OCI-LY1 (cell line): Measurements from ENCODE around the gene APOBEC2.
"Not testable (repeated sequence)": the region's sequence is repeated elsewhere in the genome, so short reads cannot be mapped to it uniquely, and the experiment has no call there.

Source experiments
- H2AFZ ChIP-seq: fragments of 200-600 bp; sonication (generic), shearing (Covaris generic); 2 replicates; pipeline ENCODE4 v1.6.0; 2014; ENCODE audit warnings: antibody characterized with exemption, mild to moderate bottlenecking, low read length
- H3F3A ChIP-seq: fragments of 200-600 bp; sonication (generic), shearing (Covaris generic); 2 replicates; pipeline ENCODE4 v1.6.0; 2014; ENCODE audit warnings: mild to moderate bottlenecking, antibody characterized with exemption, low read length, moderate library complexity; ENCODE audit not compliant: insufficient read depth
- H3K27ac ChIP-seq: fragments of 200-600 bp; sonication (generic); 2 replicates; pipeline ENCODE4 v1.5.1; 2014; ENCODE audit warnings: low read length, mixed run types, mild to moderate bottlenecking, low read depth; ENCODE audit not compliant: poor library complexity, severe bottlenecking
- H3K27me3 ChIP-seq: fragments of 200-600 bp; sonication (generic); 2 replicates; pipeline ENCODE4 v1.6.0; 2014; ENCODE audit warnings: antibody characterized with exemption, mild to moderate bottlenecking, low read length, moderate library complexity; ENCODE audit not compliant: insufficient read depth
- H3K36me3 ChIP-seq: fragments of 200-600 bp; sonication (generic); 2 replicates; pipeline ENCODE4 v1.6.1; 2014; ENCODE audit warnings: mild to moderate bottlenecking, antibody characterized with exemption, low read length, moderate library complexity, mixed read lengths; ENCODE audit not compliant: insufficient read depth
- H3K4me1 ChIP-seq: fragments of 200-600 bp; sonication (generic); 2 replicates; pipeline ENCODE4 v1.5.1; 2014; ENCODE audit warnings: mild to moderate bottlenecking, low read length, moderate library complexity; ENCODE audit not compliant: insufficient read depth, severe bottlenecking
- H3K4me2 ChIP-seq: fragments of 200-600 bp; sonication (generic), shearing (Covaris generic); 2 replicates; pipeline ENCODE4 v1.6.1; 2014; ENCODE audit warnings: low read length
- H3K4me3 ChIP-seq: fragments of 200-600 bp; sonication (generic); 2 replicates; pipeline ENCODE4 v1.5.1; 2014; ENCODE audit warnings: low read length, low read depth, mild to moderate bottlenecking, mixed read lengths; ENCODE audit not compliant: poor library complexity, severe bottlenecking
- H3K79me2 ChIP-seq: fragments of 200-600 bp; shearing (Covaris generic); 2 replicates; pipeline ENCODE4 v1.6.1; 2016; ENCODE audit warnings: mixed run types, low read length, mixed read lengths; ENCODE audit not compliant: insufficient read depth
- H3K9ac ChIP-seq: fragments of 200-600 bp; sonication (generic), shearing (Covaris generic); 2 replicates; pipeline ENCODE4 v1.6.1; 2014; ENCODE audit warnings: mild to moderate bottlenecking, low read length, mixed read lengths
- H3K9me2 ChIP-seq: fragments of 200-600 bp; sonication (generic), shearing (Covaris generic); 2 replicates; pipeline ENCODE4 v1.6.1; 2014; ENCODE audit warnings: low read depth, mild to moderate bottlenecking, low read length, mixed read lengths
- H3K9me3 ChIP-seq: fragments of 200-600 bp; shearing (Covaris generic); 2 replicates; pipeline ENCODE4 v1.6.1; 2014; ENCODE audit warnings: low read length, mixed read lengths
- H4K20me1 ChIP-seq: fragments of 200-600 bp; sonication (generic), shearing (Covaris generic); 2 replicates; pipeline ENCODE4 v1.6.0; 2016; ENCODE audit warnings: mild to moderate bottlenecking, low read length; ENCODE audit not compliant: insufficient read depth
- EZH2 ChIP-seq: fragments of 200-600 bp; sonication (generic), shearing (Covaris generic); IDR thresholded peaks from 2 replicates; pipeline ENCODE4 v1.8.0; 2017; ENCODE audit warnings: borderline replicate concordance, mixed run types, mild to moderate bottlenecking, antibody characterized with exemption, low read length, moderate library complexity, mixed read lengths
- TF ChIP-seq, protein P1 (sequence below): fragments of 200-600 bp; sonication (generic), shearing (Covaris generic); IDR thresholded peaks from 2 replicates; pipeline ENCODE4 v1.5.1; 2017; ENCODE audit warnings: mild to moderate bottlenecking, antibody characterized with exemption, low read length, moderate library complexity, mixed read lengths

Gene APOBEC2

GRCh38 chr6:41014780-41015179 is 38.2 kb upstream of the APOBEC2 start:
- Histone ChIP-seq H3K4me1 (no peaks in the 10 kb centered on the region), H3K27me3 (no peaks in the 10 kb centered on the region), H3K9ac (no peak overlapping the region), H3K4me3 (no peak overlapping the region), H3K27ac (no peak overlapping the region), H3K9me2 (no peaks in the 10 kb centered on the region), H2AFZ (no peak overlapping the region), H3F3A (no peaks in the 10 kb centered on the region), H4K20me1 (no peaks in the 10 kb centered on the region), H3K9me3 (no peaks in the 10 kb centered on the region), H3K4me2 (no peak overlapping the region), H3K36me3 (no peaks in the 10 kb centered on the region), H3K79me2 (no peaks in the 10 kb centered on the region)
- TF ChIP-seq, protein P1, sequence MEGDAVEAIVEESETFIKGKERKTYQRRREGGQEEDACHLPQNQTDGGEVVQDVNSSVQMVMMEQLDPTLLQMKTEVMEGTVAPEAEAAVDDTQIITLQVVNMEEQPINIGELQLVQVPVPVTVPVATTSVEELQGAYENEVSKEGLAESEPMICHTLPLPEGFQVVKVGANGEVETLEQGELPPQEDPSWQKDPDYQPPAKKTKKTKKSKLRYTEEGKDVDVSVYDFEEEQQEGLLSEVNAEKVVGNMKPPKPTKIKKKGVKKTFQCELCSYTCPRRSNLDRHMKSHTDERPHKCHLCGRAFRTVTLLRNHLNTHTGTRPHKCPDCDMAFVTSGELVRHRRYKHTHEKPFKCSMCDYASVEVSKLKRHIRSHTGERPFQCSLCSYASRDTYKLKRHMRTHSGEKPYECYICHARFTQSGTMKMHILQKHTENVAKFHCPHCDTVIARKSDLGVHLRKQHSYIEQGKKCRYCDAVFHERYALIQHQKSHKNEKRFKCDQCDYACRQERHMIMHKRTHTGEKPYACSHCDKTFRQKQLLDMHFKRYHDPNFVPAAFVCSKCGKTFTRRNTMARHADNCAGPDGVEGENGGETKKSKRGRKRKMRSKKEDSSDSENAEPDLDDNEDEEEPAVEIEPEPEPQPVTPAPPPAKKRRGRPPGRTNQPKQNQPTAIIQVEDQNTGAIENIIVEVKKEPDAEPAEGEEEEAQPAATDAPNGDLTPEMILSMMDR, result no peak
- TF ChIP-seq EZH2, result no peak

DNA sequence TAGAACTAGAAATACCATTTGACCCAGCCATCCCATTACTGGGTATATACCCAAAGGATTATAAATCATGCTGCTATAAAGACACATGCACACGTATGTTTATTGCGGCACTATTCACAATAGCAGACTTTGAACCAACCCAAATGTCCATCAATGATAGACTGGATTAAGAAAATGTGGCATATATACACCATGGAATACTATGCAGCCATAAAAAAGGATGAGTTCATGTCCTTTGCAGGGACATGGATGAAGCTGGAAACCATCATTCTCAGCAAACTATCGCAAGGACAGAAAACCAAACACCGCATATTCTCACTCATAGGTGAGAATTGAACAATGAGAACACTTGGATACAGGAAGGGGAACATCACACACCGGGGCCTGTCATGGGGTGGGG is 37.1 kb upstream of the APOBEC2 start:
- H3K9me3 ChIP-seq, H3K27me3 ChIP-seq, H4K20me1 ChIP-seq, H3K9me2 ChIP-seq, H2AFZ ChIP-seq, H3F3A ChIP-seq, H3K27ac ChIP-seq, H3K4me2 ChIP-seq, H3K36me3 ChIP-seq, H3K9ac ChIP-seq, H3K4me1 ChIP-seq, H3K79me2 ChIP-seq, H3K4me3 ChIP-seq: not testable (repeated sequence)

DNA sequence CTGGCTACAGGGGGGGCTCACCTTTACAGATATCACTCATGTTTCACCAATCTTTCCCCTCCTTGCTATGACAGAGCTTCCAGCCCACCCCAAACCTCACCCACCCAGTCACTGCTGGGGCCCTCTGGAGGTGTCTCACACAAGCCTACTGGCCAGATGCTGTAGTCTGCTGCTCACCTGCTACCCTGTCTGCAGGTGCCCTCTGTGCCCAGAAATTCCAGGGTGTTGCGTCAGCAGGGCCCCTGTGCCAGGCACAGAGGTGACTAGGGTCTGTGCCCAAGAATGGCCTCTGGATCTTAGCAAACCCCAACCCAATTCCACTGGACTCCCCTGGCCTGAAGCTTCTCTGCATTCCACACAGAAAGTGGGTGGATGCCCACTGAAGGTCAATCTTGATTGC is 35.3 kb upstream of the APOBEC2 start:
- Histone ChIP-seq H3F3A (no peaks in the 10 kb centered on the region), H3K9me3 (no peaks in the 10 kb centered on the region), H2AFZ (no peak overlapping the region), H3K4me2 (no peak overlapping the region), H3K4me1 (no peaks in the 10 kb centered on the region), H3K36me3 (no peaks in the 10 kb centered on the region), H3K9me2 (no peaks in the 10 kb centered on the region), H3K4me3 (no peak overlapping the region), H3K27ac (no peak overlapping the region), H3K9ac (no peak overlapping the region), H4K20me1 (no peaks in the 10 kb centered on the region), H3K79me2 (no peaks in the 10 kb centered on the region), H3K27me3 (no peaks in the 10 kb centered on the region)
- TF ChIP-seq, protein P1, result no peak
- TF ChIP-seq EZH2, result no peak

DNA sequence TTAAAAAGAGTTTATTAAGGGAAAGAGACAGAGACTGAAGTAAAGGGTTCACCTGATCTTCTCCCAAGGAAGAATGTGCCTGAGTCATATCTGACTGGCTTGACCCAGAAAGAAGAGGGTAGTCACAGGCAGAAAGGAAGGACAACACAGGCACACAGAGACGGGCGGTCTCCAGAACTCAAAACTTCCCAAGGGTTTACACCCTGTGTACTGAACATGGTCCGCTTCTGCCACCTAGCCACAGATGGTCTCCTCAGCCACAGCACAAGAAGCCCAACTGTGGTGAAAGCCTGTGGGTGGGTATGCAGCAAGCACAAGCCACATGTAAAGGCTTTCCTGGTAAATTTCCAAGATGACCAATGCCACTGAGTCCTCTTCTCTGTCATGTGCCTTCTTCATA is 31.2 kb upstream of the APOBEC2 start:
- no peak overlapping the region for H3K4me3 ChIP-seq
- no peak overlapping the region for H3K9ac ChIP-seq
- no peaks in the 10 kb centered on the region for H3K4me1 ChIP-seq
- no peaks in the 10 kb centered on the region for H3K36me3 ChIP-seq
- no peaks in the 10 kb centered on the region for H3K27me3 ChIP-seq
- no peak overlapping the region for H3K27ac ChIP-seq
- H2AFZ ChIP-seq, result no peak overlapping the region
- no peaks in the 10 kb centered on the region for H4K20me1 ChIP-seq
- no peaks in the 10 kb centered on the region for H3K9me3 ChIP-seq
- H3K79me2 ChIP-seq, result no peaks in the 10 kb centered on the region
- no peak overlapping the region for H3K4me2 ChIP-seq
- no peaks in the 10 kb centered on the region for H3K9me2 ChIP-seq
- no peaks in the 10 kb centered on the region for H3F3A ChIP-seq
- TF ChIP-seq EZH2, result no peak
- TF ChIP-seq, protein P1, result no peak
